H9 (cell line): ENCODE data around the gene RNGTT. TPM values are rescaled to one million over a fixed set of nuclear protein-coding genes. Genes with fewer than 3 reads are reported as not detected.

Experiments used
- DNase-seq: peaks from one replicate; pipeline ENCODE4 v3.0.0-alpha.2; 2017
- H2AFZ ChIP-seq: one replicate; pipeline ENCODE4 v1.6.1; 2013; ENCODE audit warnings: mild to moderate bottlenecking, low read length, control low read depth, moderate library complexity
- H2AK5ac ChIP-seq: 2 replicates; pipeline ENCODE4 v1.6.1; 2013; ENCODE audit warnings: low read length, control low read depth, mixed read lengths; ENCODE audit not compliant: insufficient read length
- H2BK120ac ChIP-seq: one replicate; pipeline ENCODE4 v1.6.1; 2013; ENCODE audit warnings: low read depth, mild to moderate bottlenecking, low read length, control low read depth, inconsistent platforms; ENCODE audit not compliant: poor library complexity, severe bottlenecking
- H2BK12ac ChIP-seq: 2 replicates; pipeline ENCODE4 v1.6.1; 2013; ENCODE audit warnings: low read length, control low read depth, mixed read lengths, low read depth; ENCODE audit not compliant: insufficient read length
- H2BK15ac ChIP-seq: 2 replicates; pipeline ENCODE4 v1.6.1; 2013; ENCODE audit warnings: low read depth, low read length, control low read depth
- H2BK20ac ChIP-seq: one replicate; pipeline ENCODE4 v1.6.1; 2013; ENCODE audit warnings: low read depth, mild to moderate bottlenecking, low read length, control low read depth, inconsistent platforms; ENCODE audit not compliant: poor library complexity, severe bottlenecking
- H2BK5ac ChIP-seq: 2 replicates; pipeline ENCODE4 v1.6.1; 2013; ENCODE audit warnings: low read length, control low read depth, mixed read lengths; ENCODE audit not compliant: insufficient read length
- H3K14ac ChIP-seq: 2 replicates; pipeline ENCODE4 v1.6.1; 2013; ENCODE audit warnings: low read length, control low read depth; ENCODE audit not compliant: insufficient read depth
- H3K18ac ChIP-seq: 2 replicates; pipeline ENCODE4 v1.6.1; 2013; ENCODE audit warnings: low read depth, mild to moderate bottlenecking, mixed read lengths, low read length, control low read depth; ENCODE audit not compliant: insufficient read length
- H3K23ac ChIP-seq: 2 replicates; pipeline ENCODE4 v1.6.1; 2013; ENCODE audit warnings: low read length, control low read depth, mixed read lengths, low read depth; ENCODE audit not compliant: insufficient read length
- H3K23me2 ChIP-seq: 2 replicates; pipeline ENCODE4 v1.6.1; 2013; ENCODE audit warnings: low read depth, mild to moderate bottlenecking, mixed read lengths, low read length, control low read depth; ENCODE audit not compliant: insufficient read length, poor library complexity, severe bottlenecking
- H3K27ac ChIP-seq: 2 replicates; pipeline ENCODE4 v1.5.1; 2013; ENCODE audit warnings: low read length, control low read depth, mixed read lengths, low read depth; ENCODE audit not compliant: insufficient read length
- H3K27me3 ChIP-seq: 2 replicates; pipeline ENCODE4 v1.6.1; 2013; ENCODE audit warnings: low read length, control low read depth, inconsistent platforms; ENCODE audit not compliant: insufficient read depth
- H3K4ac ChIP-seq: 2 replicates; pipeline ENCODE4 v1.6.1; 2013; ENCODE audit warnings: low read depth, mild to moderate bottlenecking, control low read depth, inconsistent platforms, low read length, moderate library complexity
- H3K4me1 ChIP-seq: 2 replicates; pipeline ENCODE4 v1.6.1; 2013; ENCODE audit warnings: low read length, control low read depth, inconsistent platforms; ENCODE audit not compliant: insufficient read depth
- H3K4me2 ChIP-seq: 2 replicates; pipeline ENCODE4 v1.6.1; 2013; ENCODE audit warnings: low read length, control low read depth, mixed read lengths; ENCODE audit not compliant: insufficient read length, insufficient read depth
- H3K56ac ChIP-seq: 2 replicates; pipeline ENCODE4 v1.6.1; 2013; ENCODE audit warnings: low read depth, mild to moderate bottlenecking, mixed read lengths, low read length, control low read depth; ENCODE audit not compliant: insufficient read length
- H3K79me1 ChIP-seq: 2 replicates; pipeline ENCODE4 v1.6.1; 2013; ENCODE audit warnings: low read depth, mild to moderate bottlenecking, moderate library complexity, low read length, control low read depth, inconsistent platforms; ENCODE audit not compliant: insufficient read depth, poor library complexity, severe bottlenecking
- H3K79me2 ChIP-seq: 2 replicates; pipeline ENCODE4 v1.6.1; 2013; ENCODE audit warnings: low read length, control low read depth, inconsistent platforms; ENCODE audit not compliant: insufficient read depth
- H3K9ac ChIP-seq: 2 replicates; pipeline ENCODE4 v1.6.1; 2013; ENCODE audit warnings: low read length, control low read depth, mixed read lengths; ENCODE audit not compliant: insufficient read length; ENCODE audit errors: extremely low read depth
- H3K9me3 ChIP-seq: one replicate; pipeline ENCODE4 v1.6.1; 2013; ENCODE audit warnings: low read depth, low read length, inconsistent platforms; ENCODE audit not compliant: control insufficient read depth
- H3T11ph ChIP-seq: one replicate; pipeline ENCODE4 v1.6.1; 2013; ENCODE audit warnings: mild to moderate bottlenecking, low read length, control low read depth, inconsistent platforms
- H4K20me1 ChIP-seq: one replicate; pipeline ENCODE4 v1.6.1; 2013; ENCODE audit not compliant: control insufficient read depth, insufficient read length, insufficient read depth
- H4K5ac ChIP-seq: 2 replicates; pipeline ENCODE4 v1.6.1; 2013; ENCODE audit warnings: low read depth, mild to moderate bottlenecking, mixed read lengths, low read length, control low read depth; ENCODE audit not compliant: insufficient read length
- H4K8ac ChIP-seq: replicated peaks from 2 replicates; pipeline ENCODE4 v1.6.1; 2013; ENCODE audit warnings: low read length, control low read depth, mixed read lengths, low read depth; ENCODE audit not compliant: insufficient read length
- H4K91ac ChIP-seq: 2 replicates; pipeline ENCODE4 v1.6.1; 2013; ENCODE audit warnings: low read depth, mild to moderate bottlenecking, moderate library complexity, mixed read lengths, low read length, control low read depth; ENCODE audit not compliant: insufficient read length
- H3K27ac Mint-ChIP-seq, 3 experiments: 2 replicates in 2 of 3; 3 replicates in 1 of 3; pipeline ENCODE4 v1.8.0; 2020 to 2021; ENCODE audit warnings: mixed read lengths in 3 of 3, mild to moderate bottlenecking in 1 of 3, moderate library complexity in 1 of 3
- H3K27me3 Mint-ChIP-seq: 2 replicates; pipeline ENCODE4 v1.8.0; 2021; ENCODE audit warnings: low read depth, mild to moderate bottlenecking, moderate library complexity, mixed read lengths
- H3K36me3 Mint-ChIP-seq, 3 experiments: 2 replicates in 2 of 3; 3 replicates in 1 of 3; pipeline ENCODE4 v1.8.0; 2020 to 2021; ENCODE audit warnings: low read depth in 3 of 3, mixed read lengths in 3 of 3; ENCODE audit not compliant: insufficient read depth in 1 of 3
- H3K4me1 Mint-ChIP-seq, 2 experiments: 2 replicates each; pipeline ENCODE4 v1.8.0; 2020; ENCODE audit warnings: mixed read lengths in 2 of 2
- H3K4me3 Mint-ChIP-seq, 2 experiments: 2 replicates in 1 of 2; 3 replicates in 1 of 2; pipeline ENCODE4 v1.8.0; 2020 to 2021; ENCODE audit warnings: mild to moderate bottlenecking in 2 of 2, mixed read lengths in 2 of 2, moderate library complexity in 1 of 2
- H3K9me3 Mint-ChIP-seq, 2 experiments: 2 replicates in 1 of 2; 3 replicates in 1 of 2; pipeline ENCODE4 v1.8.0; 2020; ENCODE audit warnings: mild to moderate bottlenecking in 2 of 2, mixed read lengths in 2 of 2, moderate library complexity in 1 of 2
- CTCF ChIP-seq: fragments of 200-600 bp; sonication (generic); conservative IDR thresholded peaks from 3 replicates; pipeline ENCODE4 v1.8.0; 2021; ENCODE audit warnings: antibody characterized with exemption, mild to moderate bottlenecking
- WGBS: extraction: QIAGEN DNeasy Blood & Tissue Kit; methylation state at CpG from one replicate; pipeline ENCODE4 v1.1.7; 2013; ENCODE audit warnings: missing lambda C conversion rate, low lambda C conversion rate, mixed read lengths; ENCODE audit not compliant: insufficient read length; ENCODE audit errors: extremely low coverage; 5-methylcytosine and 5-hydroxymethylcytosine counted together
- total RNA-seq: library from RNA; stranded (reverse); gene quantifications from 2 replicates; pipeline ENCODE4 v1.2.1, GENCODE V29; 2021

RNGTT gene
- total RNA-seq, 1 experiment from 2014 or later: 20.5 TPM

DNA sequence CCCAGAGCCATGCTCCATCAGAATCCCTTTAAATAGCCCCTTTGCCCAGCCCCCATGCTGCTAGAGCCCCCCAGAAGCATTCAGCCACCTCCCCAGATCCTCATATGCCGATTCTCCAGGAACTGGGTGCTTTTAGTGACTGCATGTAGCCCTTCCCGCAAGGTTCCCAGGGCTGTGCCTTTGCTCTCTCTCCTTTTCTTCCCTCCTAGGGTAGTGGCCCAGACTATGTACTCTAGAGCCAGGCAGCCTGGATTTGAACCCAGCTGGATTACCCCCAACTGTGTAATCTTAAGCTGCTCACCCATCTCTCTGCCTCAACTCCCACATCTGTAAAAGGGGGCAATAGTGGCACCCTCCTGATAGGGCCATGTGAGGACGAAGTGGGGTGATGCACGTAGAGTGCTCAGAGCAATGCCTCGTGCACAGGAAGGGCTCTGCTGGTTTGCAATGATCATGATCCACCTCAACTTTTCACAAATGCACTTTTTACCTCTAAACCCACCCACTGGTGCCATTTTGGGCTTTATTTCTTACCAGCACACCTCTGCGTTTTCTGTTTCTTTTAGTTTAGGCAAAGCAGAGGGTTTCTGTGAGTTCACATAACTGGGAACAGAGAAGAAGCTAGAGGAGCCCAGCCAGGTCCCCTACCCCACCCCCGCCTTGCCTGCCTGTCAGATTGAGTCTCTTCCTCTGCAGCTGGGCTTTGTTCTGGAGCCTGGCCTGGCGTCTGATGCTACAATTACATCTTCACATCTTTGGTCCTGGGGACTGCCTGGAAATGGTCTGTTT lies 396.5 kb downstream of the RNGTT start:
- WGBS: no CpG with 5 or more reads among the region's 8 CpGs
- peaks cover 9 to 24% (median 13%) of the 10 kb centered on the region in 3 experiments; a peak in 6 of 7 replicates for H3K36me3 Mint-ChIP-seq

More for the DNA sequence above, 396.5 kb downstream of the RNGTT start:
- Histone ChIP-seq H2AFZ (no peak overlapping the region), H2BK12ac (no peak overlapping the region), H2BK15ac (no peak overlapping the region), H4K5ac (no peak overlapping the region), H4K91ac (no peak overlapping the region), H2BK120ac (no peak overlapping the region), H3K9ac (no peak overlapping the region), H4K8ac (no peak overlapping the region), H2BK5ac (no peak overlapping the region), H3K4me1 (peaks cover 8% of the 10 kb centered on the region; the same call in 1 of the 2 replicates), H3K56ac (no peak overlapping the region), H3K4ac (no peak overlapping the region), H3T11ph (no peak overlapping the region), H3K23ac (no peak overlapping the region), H2BK20ac (no peak overlapping the region), H3K18ac (no peak overlapping the region), H3K27me3 (no peaks in the 10 kb centered on the region), H3K79me2 (no peaks in the 10 kb centered on the region; the same call in 1 of the 2 replicates), H2AK5ac (no peak overlapping the region), H3K79me1 (no peaks in the 10 kb centered on the region), H4K20me1 (no peaks in the 10 kb centered on the region), H3K23me2 (no peaks in the 10 kb centered on the region), H3K4me2 (no peak overlapping the region), H3K9me3 (no peaks in the 10 kb centered on the region), H3K14ac (no peak overlapping the region; the same call in 1 of the 2 replicates), H3K27ac (no peak overlapping the region)
- H3K27ac Mint-ChIP-seq: peak overlapping the region in 1 of 3 experiments; percentile 36; a peak in 1 of 7 replicates
- no peak for DNase-seq
- no peak overlapping the region for H3K4me3 Mint-ChIP-seq
- TF ChIP-seq CTCF: no peak
- H3K27me3 Mint-ChIP-seq: peaks cover 10% of the 10 kb centered on the region
- H3K4me1 Mint-ChIP-seq: peaks cover 18 to 24% of the 10 kb centered on the region in 2 experiments
- H3K9me3 Mint-ChIP-seq: peaks cover 21 to 22% of the 10 kb centered on the region in 2 experiments
